G401.6 (cell line): ENCODE data around the gene RNF212.

ENCODE experiments used
- FAIRE-seq: peaks from 2 replicates; lab custom pipeline; 2012; peaks lifted over from hg19 to GRCh38; lab: Jason Lieb, UNC

The RNF212 gene

GRCh38 chr4:1033840-1034551 lies 79.4 kb downstream of the RNF212 start:
- FAIRE-seq: no peak

- no peak for FAIRE-seq
These were observed 80.5 kb downstream of the RNF212 start for GRCh38 chr4:1032861-1033260.

DNA sequence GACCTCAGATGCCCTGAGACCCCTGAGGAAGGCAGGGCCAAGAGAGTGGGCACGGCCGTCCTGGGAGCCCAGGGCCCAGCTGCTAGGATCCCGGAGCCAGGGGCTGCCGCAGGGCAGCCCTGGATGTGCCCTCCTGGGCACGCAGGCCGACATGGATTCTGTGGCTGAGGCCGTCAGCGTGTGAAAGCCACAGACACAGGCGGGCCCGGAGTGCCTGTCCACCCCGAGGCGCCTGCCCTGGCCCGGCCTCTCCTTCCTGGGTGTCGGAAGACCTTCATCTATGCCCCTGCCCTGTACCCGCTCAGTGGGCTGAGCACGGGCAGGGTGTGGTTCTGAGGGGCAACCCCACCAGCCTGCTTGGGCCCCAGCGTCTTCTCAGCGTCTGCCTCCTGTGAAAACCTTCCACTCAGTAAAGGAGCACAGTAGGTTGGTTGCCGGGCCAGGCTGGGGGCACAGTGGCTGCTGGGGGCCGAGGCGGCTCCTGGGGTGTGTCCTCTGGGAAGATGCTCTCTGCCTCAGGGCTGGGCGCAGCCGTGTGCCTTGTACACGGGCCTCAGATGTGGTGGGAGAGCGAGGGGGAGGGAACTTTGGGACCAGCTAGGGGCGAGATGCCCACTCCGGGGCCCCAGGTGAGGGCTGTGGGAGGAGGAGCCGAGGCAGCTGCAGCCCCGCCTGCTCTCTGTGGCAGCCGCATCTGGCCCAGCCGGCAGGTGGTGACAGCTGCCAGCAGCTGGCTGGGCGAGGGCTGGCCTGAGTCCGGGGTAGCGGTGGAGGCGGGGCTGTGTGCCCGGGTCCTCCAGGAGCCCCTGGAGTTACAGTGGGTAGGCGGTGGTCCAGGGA lies 81.2 kb downstream of the RNF212 start:
- FAIRE-seq: no peak

GRCh38 chr4:1031346-1031745 lies 82.0 kb downstream of the RNF212 start:
- FAIRE-seq: no peak

DNA sequence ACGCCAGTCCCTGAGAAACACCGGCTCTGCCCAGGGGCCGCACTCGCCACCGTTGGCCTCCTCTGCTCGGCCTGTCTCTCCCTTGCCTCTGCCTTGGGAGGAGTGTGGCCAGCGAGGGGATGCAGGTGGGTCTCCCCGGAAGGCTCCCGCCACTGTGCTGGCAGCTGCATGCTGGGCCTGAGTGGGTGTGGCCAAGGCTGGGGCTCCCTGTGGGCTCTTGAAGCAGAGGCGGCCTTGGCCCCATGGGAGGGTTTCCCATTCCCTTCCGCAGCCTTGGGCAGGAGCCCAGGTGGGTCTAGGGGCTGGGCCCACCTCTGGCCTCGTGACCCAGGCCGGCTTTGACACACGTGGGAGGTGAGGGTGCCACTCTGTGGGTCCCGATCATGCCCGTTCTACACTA lies 82.8 kb downstream of the RNF212 start:
- no peak for FAIRE-seq

DNA sequence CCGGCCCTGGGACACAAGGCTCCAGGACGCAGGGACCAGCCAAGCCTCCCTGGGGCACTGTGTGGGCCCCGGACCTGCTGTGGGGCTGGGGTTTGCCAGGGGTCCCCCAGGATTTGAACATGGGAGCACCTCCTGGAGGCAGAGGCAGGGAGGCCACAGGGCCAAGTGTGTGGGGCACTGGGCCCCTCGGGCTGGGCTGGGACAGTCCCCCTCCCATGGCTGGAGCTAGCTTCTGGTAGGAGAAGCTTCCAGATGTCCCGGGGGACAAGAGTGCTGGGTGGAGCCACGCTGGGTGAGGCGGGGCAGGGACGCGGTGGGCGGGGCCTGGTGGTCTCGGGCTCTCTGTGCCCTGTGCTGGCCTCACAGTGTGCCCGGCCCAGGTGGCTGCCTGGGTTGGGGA lies 83.3 kb downstream of the RNF212 start:
- FAIRE-seq: no peak

GRCh38 chr4:1029529-1029928 lies 83.8 kb downstream of the RNF212 start:
- FAIRE-seq: no peak

DNA sequence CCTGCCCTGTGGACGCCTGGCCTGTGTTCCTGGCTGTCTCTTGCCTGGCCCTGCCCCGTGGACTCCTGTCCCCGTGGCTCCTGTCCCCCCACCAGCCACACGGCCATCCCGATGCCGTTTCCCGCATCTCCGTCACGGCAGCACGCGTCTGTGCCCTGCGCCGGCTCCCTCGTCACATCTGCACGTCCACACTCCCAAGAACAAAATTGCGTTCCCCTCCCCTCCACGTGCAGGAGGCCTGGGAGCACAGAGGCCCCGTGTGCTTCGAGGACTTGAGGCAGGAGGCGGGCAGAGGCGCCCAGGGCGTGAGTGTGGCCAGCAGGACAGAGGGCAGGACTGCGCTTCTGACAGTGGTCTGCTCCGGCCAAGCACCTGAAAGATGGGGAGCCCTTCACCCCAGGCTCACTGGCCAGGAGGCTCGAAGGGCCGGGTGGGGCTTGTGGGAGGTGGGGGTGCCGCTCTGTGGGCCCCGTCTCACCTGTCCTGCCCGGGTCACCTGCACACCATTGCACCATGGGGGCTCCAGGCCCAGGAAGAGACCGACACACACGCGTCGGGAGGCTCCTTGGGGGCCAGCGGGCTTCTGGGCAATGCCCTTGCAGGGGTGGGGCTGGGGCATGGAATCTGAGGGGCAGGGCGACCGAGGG lies 84.7 kb downstream of the RNF212 start:
- no peak for FAIRE-seq

- FAIRE-seq: no peak
These were observed 85.5 kb downstream of the RNF212 start for GRCh38 chr4:1027915-1028238.

- no peak for FAIRE-seq
These were observed 86.0 kb downstream of the RNF212 start for GRCh38 chr4:1027219-1027914.

DNA sequence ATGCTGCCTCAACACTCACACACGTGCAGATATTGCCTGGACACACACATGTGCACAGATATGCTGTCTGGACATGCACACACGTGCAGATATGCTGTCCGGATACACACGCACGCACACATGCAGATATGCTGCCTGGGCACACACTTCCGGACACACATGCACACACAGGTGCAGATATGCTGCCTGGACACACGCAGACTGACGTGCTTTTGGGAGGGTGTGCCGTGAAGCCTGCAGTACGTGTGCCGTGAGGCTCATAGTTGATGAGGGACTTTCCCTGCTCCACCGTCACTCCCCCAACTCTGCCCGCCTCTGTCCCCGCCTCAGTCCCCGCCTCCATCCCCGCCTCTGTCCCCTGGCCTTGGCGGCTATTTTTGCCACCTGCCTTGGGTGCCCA lies 87.2 kb downstream of the RNF212 start:
- FAIRE-seq: no peak

DNA sequence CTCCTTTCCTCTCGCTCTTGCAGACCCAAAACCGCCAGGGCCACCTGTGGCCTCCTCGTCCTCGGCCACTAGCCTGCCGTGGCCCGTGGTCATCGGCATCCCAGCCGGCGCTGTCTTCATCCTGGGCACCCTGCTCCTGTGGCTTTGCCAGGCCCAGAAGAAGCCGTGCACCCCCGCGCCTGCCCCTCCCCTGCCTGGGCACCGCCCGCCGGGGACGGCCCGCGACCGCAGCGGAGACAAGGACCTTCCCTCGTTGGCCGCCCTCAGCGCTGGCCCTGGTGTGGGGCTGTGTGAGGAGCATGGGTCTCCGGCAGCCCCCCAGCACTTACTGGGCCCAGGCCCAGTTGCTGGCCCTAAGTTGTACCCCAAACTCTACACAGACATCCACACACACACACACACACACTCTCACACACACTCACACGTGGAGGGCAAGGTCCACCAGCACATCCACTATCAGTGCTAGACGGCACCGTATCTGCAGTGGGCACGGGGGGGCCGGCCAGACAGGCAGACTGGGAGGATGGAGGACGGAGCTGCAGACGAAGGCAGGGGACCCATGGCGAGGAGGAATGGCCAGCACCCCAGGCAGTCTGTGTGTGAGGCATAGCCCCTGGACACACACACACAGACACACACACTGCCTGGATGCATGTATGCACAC lies 88.3 kb downstream of the RNF212 start:
- FAIRE-seq: no peak

DNA sequence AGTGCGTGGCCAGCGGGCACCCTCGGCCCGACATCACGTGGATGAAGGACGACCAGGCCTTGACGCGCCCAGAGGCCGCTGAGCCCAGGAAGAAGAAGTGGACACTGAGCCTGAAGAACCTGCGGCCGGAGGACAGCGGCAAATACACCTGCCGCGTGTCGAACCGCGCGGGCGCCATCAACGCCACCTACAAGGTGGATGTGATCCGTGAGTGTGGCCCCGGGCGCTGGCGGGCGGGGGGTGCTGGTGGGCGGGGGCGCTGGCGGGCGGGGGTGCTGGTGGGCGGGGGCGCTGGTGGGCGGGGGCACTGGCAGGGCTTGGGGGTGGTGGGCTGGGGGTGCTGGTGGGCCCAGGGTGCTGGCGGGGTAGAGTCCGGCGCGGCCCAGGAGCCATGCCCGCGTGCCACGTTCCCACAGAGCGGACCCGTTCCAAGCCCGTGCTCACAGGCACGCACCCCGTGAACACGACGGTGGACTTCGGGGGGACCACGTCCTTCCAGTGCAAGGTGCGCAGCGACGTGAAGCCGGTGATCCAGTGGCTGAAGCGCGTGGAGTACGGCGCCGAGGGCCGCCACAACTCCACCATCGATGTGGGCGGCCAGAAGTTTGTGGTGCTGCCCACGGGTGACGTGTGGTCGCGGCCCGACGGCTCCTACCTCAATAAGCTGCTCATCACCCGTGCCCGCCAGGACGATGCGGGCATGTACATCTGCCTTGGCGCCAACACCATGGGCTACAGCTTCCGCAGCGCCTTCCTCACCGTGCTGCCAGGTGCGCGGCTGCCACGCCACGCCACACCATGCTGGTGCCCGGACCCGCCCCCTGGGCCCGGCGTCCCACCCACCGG lies 89.2 kb downstream of the RNF212 start:
- no peak for FAIRE-seq

DNA sequence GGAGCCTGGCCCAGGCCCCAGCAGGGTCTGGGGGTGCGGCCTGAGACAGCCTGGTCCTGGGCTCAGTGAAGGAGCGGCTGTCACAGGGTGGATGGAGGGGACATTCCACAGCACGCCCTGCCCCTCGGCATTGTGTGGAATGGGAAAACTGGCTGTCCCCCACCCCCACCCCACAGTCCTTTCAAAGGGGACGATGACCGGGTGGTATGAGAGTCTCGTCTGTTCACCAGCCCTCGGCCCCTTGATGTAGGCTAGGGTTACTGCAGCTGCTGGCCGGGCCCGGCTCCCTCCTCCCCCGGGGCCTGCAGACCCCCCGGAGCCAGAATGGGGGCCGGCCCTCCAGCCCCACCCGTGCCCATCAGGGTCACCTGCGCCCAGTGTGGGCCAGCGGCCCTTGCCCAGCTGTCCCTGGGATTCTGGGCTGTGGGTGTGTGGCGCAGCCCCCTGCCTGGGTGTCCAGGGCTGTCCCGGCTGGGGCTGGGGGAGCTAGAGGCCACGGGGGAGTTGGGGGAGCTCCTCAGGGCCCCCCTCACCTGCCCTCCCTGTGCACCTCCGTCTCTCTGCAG lies 90.2 kb downstream of the RNF212 start:
- no peak for FAIRE-seq

DNA sequence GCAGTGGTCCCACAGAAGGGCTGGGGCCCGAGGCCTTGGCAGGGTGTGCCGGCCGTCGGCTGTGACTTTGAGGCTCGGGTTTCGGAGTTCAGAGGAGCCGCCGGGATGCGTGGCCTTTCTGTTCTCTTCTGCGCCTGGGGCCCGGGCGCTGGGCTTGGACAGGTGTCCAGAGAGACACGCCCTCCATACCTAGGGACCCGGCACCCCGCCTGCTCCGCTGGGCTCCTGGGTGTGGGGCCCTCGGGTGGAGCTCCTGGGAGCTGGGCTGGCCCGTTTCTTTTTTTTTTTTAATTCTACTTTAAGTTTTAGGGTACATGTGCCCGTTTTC lies 90.7 kb downstream of the RNF212 start:
- no peak for FAIRE-seq

DNA sequence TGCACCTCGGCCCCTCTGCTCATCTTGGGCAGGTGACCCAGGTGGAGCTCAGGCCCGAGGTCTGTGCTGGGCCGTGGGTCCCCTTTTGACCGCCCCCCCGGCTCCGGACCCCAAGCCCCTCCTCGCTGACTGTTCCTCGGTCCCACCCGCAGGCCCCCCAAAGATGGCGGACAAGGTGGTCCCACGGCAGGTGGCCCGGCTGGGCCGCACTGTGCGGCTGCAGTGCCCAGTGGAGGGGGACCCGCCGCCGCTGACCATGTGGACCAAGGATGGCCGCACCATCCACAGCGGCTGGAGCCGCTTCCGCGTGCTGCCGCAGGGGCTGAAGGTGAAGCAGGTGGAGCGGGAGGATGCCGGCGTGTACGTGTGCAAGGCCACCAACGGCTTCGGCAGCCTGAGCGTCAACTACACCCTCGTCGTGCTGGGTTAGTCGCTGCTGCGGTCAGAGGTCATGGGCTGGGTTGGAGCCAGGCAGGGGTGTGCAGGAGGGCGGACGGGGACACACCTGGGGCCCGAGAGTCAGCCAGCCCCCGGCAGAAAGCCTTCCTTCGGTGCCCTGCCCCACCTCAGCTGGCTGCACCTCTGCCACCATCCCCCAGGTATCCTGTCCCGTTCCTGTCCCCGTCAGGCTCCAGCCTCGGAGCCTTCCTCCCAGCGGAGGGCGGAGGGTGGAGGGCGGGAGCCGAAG lies 91.2 kb downstream of the RNF212 start:
- no peak for FAIRE-seq
